GM21526 (cell line): Measurements from ENCODE around the gene RTP3.
"Not testable (repeated sequence)": the region's sequence is repeated elsewhere in the genome, so short reads cannot be mapped to it uniquely, and the experiment has no call there.

Experiments used
- ATAC-seq: cut with Tn5 transposase; IDR thresholded peaks from one replicate; pipeline ENCODE4 v1.9.1; 2021; ENCODE audit warnings: moderate library complexity; ENCODE audit not compliant: unreplicated experiment, low FRiP score

RTP3 gene

GRCh38 chr3:46489875-46490274 is 7.9 kb upstream of the RTP3 start:
- ATAC-seq: no peak

GRCh38 chr3:46490338-46491084 is 7.3 kb upstream of the RTP3 start:
- ATAC-seq: no peak

- ATAC-seq: no peak
Measured at GRCh38 chr3:46491089-46492070, 6.4 kb upstream of the RTP3 start.

- no peak for ATAC-seq
Measured at GRCh38 chr3:46492890-46493547, 4.8 kb upstream of the RTP3 start.

- not testable (repeated sequence) for ATAC-seq
Measured at GRCh38 chr3:46494491-46494890, 3.3 kb upstream of the RTP3 start.

GRCh38 chr3:46495901-46496456 is 1.8 kb upstream of the RTP3 start:
- ATAC-seq: no peak

GRCh38 chr3:46496746-46497555 is 825 bp upstream of the RTP3 start:
- ATAC-seq: no peak

GRCh38 chr3:46498916-46499519 is 1.2 kb downstream of the RTP3 start:
- no peak for ATAC-seq

GRCh38 chr3:46500656-46501635 is 3.2 kb downstream of the RTP3 start:
- no peak for ATAC-seq

GRCh38 chr3:46501702-46502101 is 3.9 kb downstream of the RTP3 start:
- no peak for ATAC-seq

- ATAC-seq: no peak
Measured at GRCh38 chr3:46503200-46503874, 5.6 kb downstream of the RTP3 start.

- ATAC-seq: no peak
Measured at GRCh38 chr3:46504789-46505188, 7.0 kb downstream of the RTP3 start.

- ATAC-seq: no peak
Measured at GRCh38 chr3:46505953-46506352, 8.2 kb downstream of the RTP3 start.

- ATAC-seq: no peak
Measured at GRCh38 chr3:46506526-46506925, 8.8 kb downstream of the RTP3 start.

- ATAC-seq: no peak
Measured at GRCh38 chr3:46508850-46509591, 11.2 kb downstream of the RTP3 start.

GRCh38 chr3:46509661-46510187 is 11.9 kb downstream of the RTP3 start:
- no peak for ATAC-seq

- ATAC-seq: no peak
Measured at GRCh38 chr3:46512191-46512749, 14.5 kb downstream of the RTP3 start.
